22Rv1 (cell line): Measurements from ENCODE around the gene GRM8.

Experiments used
- ZFX ChIP-seq: fragments of 450-650 bp; IDR thresholded peaks from 2 replicates; pipeline ENCODE4 v1.6.1; 2017; ENCODE audit warnings: antibody characterized with exemption, borderline replicate concordance
- TF ChIP-seq, protein P1 (sequence below): fragments of 450-650 bp; IDR thresholded peaks from 2 replicates; pipeline ENCODE4 v1.5.1; 2017; ENCODE audit warnings: mild to moderate bottlenecking

DNA sequence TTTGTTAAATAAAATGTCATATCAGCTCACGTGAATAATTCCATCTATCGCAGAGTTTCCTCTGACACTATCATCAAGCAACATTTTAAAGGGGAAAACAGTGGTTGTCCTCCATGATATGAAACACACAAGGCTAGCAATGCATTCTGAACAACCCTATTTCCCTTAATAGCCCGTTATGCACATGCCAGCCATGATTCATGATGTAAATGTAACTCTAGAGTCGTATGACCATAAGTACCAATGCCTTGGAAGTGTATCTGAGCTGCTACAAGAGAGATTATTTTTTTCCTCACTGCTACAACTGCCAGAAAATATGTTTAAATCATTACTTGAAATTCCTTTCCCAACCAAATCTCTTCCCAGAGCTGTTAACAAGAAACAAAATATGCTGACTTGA, 159.4 kb downstream of the GRM8 start:
- TF ChIP-seq, protein P1, sequence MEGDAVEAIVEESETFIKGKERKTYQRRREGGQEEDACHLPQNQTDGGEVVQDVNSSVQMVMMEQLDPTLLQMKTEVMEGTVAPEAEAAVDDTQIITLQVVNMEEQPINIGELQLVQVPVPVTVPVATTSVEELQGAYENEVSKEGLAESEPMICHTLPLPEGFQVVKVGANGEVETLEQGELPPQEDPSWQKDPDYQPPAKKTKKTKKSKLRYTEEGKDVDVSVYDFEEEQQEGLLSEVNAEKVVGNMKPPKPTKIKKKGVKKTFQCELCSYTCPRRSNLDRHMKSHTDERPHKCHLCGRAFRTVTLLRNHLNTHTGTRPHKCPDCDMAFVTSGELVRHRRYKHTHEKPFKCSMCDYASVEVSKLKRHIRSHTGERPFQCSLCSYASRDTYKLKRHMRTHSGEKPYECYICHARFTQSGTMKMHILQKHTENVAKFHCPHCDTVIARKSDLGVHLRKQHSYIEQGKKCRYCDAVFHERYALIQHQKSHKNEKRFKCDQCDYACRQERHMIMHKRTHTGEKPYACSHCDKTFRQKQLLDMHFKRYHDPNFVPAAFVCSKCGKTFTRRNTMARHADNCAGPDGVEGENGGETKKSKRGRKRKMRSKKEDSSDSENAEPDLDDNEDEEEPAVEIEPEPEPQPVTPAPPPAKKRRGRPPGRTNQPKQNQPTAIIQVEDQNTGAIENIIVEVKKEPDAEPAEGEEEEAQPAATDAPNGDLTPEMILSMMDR = no peak
- TF ChIP-seq ZFX = no peak
